ENCODE results near the gene AUH.

Gene AUH

DNA sequence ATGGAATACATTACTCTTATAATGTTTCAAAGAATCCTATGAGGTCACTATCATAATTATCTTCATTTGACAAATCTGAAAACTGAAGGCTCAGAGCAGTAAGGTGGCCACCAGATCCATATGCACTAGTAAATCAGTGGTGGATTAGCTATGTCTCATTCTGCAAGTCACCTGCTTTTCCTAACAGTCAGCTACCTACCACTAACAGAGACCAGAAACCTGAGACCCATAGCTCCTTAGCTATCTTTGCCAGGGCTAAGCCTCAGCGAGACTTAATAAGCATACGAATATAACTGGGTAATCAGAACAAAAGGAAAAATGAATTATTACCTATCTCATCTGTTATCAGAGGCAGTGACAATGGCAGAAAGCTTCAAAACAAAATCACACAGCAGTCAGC, 118.7 kb downstream of the AUH start:
- DNase-seq: no peak

DNA sequence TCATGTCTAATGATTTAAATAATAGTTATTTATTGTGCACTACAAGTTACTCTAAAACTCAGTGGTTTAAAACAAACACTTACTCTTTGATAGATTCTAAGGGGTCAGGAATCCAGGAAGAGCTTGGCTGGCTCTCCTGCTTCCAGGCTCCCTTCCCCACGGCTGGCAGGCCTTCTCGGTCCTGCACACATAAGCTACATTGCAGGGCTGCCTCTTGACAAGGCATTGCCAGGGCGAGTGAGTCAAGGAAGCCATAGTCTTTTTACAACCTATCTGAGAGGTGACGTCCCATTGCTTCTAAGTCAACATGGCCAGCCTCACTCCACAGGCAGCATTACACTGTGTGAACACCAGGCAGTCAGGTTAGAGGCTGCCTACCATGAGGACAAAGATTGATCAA, 119.8 kb downstream of the AUH start:
- DNase-seq: no peak

DNA sequence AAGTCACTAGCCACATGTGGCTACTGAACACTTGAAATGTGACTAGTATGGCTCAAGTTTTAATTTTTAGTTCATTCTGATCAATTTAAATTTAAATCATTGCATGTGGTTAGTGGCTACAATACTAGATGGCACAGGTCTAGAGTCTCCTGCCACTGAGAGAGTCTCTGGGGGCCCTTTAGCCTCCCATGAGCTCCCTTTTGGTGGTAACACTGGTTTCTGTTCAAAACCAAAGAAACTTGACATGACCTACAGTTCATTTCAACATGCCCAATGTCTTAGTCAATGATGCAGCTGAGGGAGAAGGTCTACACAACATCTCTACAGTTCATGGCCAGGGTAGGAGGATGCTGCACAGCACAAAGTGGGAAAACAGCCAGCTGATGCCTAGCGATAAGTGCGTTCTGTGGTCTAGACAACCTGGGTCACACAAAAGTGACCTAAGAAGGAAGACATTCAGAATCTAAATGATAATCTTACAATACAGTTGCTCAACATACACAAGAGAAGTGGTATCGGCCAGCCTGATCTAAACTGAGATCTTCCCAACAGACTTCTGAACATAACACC, 121.0 kb downstream of the AUH start:
- no peak for DNase-seq

DNA sequence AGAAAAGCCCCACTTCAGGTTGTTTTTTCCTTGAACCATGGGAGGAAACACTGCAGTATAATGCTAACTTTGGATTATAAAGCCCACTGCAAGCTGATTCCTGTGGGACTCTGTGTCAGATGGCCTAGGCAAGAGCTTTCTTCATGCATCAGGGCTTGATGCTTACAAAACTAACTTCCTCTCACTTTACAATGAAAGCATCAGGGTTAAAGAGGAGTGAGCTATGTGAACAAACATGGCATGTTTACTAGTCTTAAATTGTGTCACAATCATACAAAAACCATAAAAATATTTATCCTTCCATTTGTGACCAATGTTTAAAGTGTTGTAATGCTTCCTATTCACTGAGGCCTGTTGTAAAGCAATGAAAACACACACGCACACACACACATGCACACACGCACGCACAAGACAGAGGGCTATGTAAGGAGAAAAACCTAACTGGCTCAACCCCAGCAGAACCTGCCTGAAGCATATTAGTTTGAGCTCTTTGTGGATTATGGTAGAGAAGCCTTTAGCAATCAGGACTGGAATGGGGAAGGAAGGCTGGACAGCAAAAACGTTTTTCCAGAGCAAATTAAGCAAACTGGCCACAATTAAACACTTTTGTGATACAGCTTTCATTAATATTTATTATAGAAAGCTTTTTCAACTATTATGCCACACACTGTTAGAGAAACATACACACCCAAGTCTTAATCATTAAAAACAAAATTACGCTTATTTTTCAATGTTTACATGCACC, 122.2 kb downstream of the AUH start:
- no peak for DNase-seq

DNA sequence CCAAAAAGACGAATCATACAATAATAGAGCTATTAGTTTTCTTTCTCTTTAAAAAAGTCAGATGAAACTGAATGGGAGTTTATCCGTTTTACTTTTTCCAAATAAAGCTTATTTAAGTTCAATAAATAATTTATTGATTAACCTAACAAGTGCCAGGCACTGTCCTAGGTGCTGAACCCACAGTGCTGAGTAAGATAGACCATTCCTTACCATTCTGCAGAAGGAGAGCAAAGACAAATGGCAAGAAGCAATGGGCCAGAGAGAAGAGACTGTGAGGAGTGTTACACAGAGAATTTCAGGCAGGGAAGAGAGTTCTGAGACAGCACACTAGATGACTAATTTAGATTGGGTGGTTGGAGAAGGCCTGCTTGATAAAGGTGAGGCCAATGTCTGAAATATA, 127.2 kb downstream of the AUH start:
- DNase-seq: no peak

GRCh38 chr9:91231619-91232018, 130.1 kb downstream of the AUH start:
- no peak for DNase-seq

DNA sequence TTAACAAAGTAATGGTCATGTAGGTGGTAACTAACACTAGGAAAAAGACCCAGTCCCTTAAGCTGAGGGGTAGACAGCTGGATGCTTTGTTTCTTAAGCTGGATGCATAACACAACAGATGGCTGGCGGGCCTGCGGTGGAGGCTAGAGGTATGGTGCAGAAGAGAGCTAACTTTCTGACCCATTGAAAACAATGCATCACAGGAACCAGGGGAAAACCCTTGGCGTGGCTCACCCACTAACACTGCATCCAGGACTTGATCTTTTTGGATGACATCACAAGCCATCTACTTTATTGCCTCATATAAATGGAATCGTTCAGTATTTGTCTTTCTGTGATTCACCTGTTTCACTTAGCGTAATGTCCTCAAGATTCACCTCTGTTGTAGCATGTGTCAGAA, 138.7 kb downstream of the AUH start:
- no peak for DNase-seq

DNA sequence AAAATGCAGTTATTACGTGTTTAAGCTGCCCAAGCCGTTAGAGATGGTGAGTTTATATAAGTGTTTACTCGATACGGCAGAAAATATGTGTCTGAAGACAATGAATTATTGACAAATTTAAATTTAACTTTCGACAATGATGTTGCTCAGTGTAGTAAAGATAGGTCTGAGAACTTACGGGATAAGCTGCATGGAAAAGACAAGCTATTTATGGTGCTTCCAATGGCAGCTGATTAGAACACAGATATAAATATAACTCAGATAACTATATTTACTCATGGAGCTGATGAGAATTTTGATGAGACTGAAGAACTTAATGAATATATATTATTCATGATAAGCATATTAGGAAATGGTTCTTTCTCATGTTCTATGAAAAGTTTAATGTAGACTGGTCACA, 139.3 kb downstream of the AUH start:
- no peak for DNase-seq

- no peak for DNase-seq
These were observed 140.4 kb downstream of the AUH start for GRCh38 chr9:91221332-91221731.

DNA sequence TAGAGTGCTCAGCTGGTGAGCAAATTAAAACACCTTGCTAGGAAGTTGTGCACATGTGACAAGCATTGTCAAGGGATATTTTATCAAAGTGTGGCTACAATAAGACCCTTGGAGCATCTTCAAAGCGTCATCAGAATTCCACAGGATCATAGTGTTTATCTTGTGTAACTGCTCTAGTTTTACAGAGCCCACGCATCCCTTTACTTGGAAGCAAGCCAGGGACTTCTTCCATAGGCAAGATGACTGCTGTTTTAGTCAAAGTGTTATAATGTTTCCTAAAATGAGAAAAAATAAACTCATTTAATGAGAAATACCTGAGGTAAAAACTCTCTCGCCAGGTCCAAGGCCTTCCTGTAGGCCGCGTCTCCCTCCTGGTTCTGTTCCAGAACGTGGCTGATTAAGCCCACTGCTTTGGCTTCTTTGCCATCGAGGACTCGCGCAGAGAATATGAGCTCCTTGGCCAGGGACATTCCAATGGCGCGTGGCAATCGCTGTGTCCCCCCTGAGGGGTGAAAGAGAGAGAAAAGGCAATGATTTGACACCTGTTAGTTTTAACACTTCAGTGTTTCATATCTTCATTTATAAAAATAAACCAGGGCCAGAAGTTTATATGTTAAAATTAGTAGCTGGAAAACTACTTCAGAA, 141.1 kb downstream of the AUH start:
- no peak for DNase-seq

DNA sequence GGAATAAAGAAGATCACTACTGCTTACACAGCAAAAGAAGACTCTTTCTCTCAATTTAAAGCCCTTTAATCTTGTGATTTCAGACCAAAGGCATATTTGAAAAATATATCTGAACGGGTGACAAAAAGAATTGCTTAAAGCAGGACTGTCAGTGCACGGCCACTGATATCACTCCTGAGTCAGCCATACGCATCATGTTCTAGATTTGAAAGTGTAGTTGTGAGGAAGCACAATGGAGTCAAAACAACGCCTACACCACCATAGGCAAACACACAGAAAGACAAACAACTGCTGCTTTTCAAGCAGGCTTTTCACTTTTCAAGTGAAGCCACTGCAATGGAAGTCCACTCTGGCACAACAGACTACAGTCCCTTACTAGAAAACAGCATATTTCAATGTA, 141.7 kb downstream of the AUH start:
- no peak for DNase-seq

DNA sequence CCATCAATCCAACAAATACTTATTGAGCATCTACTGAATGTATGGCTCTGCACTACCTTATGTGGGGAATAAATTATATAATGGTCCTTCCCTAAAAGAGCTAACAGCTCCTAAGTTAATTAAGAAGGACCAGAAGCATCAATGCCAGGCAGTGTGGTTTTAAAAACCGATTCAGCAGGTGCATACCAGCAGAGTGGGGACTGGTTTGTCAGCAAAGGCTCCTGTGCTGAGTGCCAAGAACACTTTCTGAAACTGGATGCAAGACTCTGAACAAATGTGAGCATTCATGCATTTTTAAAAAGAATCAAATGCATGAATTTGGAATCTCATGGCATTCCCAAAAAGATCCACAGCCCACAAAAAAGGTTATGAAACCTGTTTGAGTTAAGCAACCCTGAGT, 142.2 kb downstream of the AUH start:
- no peak for DNase-seq

GRCh38 chr9:91217388-91217787, 144.3 kb downstream of the AUH start:
- no peak for DNase-seq

DNA sequence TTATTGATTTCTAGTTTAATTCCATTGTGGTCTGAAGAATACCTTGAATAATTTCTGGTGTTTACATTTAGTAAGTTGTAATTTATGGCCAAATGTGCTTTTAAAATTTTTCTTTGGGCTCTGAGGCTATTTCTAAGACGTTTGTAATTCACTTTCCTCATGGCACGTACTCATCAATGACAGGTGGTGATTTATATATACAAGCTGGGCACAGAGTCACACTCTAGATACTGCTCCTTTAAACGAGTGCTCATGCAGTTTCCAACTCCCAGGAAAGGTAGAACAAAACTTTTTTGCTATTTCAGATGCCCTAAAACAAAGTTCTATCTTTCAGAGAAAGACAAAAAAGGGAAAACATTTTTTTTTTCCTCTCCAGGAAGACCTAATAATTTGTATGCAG, 146.9 kb downstream of the AUH start:
- no peak for DNase-seq

GRCh38 chr9:91214086-91214485, 147.6 kb downstream of the AUH start:
- DNase-seq: no peak

DNA sequence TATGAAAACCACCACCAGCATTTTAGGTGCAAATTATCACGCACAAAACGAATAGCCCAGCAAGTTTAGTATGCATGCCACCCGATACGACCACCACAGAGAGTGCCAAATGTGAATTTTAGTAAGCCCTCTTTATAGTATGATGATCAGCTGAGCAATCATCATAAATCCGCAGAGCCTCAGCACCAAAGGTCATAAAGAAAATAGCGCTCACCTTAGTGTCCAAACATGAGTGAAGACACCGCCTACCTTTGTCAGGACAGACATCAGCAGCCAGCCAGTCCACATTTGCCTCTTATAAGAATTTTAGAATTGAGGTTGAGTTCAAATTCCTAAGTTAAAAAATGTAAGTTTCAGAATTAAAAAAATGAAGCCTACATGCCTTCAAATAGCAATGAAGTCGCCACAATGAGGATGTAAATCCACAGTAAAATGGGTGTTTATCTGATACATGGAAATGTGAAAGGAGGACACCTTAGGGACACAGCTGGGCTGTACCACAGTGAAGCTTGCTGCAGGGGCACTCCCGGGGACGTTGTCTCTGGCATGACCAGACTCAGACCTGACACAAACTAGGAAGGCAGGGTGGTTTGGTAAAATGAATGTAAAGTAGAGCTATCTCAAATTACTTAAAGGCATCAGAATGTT, 149.0 kb downstream of the AUH start:
- DNase-seq: no peak

- peak; percentile 61 for DNase-seq
These were observed 149.8 kb downstream of the AUH start for GRCh38 chr9:91211919-91212318.

DNA sequence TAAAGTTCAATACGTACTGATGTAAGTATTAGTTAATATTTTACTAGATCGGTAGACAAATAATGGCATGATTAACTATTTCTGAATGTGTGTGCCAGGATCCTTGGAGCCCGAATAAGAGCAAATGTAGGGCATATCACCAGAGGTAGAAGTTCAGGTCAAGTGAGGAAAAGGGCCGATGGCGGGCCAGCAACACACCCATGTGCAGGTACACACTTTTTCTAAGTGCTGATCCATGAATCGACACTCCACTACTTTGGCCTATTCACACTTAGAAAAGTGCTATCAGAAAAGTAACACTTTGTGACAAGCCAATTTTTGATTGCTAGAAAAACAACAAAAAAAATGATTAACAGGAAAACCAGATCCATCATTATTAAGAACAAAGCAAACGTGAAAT, 150.3 kb downstream of the AUH start:
- no peak for DNase-seq

GRCh38 chr9:91210318-91210717, 151.4 kb downstream of the AUH start:
- no peak for DNase-seq

- no peak for DNase-seq
These were observed 152.9 kb downstream of the AUH start for GRCh38 chr9:91208837-91209236.

DNA sequence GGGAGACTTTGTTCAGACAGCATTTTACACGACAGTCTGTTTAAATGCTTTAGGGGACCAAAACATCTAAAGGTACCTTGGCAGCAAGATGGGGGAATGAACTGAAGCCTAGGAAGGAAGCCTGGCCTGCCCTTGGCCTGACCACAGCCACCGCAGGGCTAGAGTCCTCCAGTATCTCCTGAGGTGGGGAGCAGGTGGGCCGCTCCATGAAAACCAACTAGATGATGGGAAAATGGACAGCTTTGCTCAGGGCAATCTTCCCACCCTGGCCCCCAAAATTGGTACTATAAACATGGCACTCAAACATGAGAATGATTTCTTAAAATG, 153.3 kb downstream of the AUH start:
- no peak for DNase-seq

DNA sequence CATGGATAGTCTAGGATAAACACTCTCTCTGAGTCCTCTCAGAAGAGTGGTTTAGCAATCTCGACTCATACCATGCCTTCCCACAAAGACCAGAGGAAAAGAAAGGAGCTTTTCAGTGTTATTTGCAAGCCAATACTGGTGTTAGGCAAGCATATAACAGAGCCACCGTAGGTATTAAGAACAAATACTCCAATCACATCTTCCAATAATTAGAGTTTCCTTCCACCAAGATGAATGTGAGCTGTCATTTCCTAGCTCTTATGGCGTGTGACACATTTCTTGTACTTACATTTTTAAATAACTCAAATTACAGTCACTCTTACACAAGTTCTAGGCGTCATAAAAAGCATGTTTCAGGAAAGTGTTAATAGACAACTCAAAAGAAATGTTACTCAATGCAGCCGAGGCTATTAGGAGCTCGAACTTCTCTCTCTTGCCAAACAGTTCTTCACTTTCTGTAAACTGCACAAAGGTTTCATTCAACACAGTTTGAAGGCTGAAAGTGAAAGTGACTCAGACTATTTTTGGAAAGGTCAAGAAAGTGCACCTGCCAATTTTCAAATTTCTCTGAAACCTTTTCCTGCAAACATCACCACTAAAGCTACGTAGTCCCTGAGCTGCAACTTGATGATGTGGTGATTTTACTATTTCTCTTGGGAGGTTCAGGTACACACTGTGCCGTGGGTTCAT, 153.8 kb downstream of the AUH start:
- peak; percentile 81 for DNase-seq

- DNase-seq: no peak
These were observed 154.4 kb downstream of the AUH start for GRCh38 chr9:91207397-91207728.

- no peak for DNase-seq
These were observed 154.9 kb downstream of the AUH start for GRCh38 chr9:91206806-91207205.
